Tibial nerve (tissue), 3 donors: ENCODE results near the gene MAG.

ENCODE experiments used
- POLR2A ChIP-seq, 2 donors: fragments of 450-650 bp; IDR thresholded peaks; one replicate each; pipeline ENCODE4 v1.6.1; 2017; ENCODE audit warnings: antibody characterized with exemption in 2 of 2, mild to moderate bottlenecking in 2 of 2, moderate library complexity in 2 of 2
- TF ChIP-seq, protein P1 (sequence below), 5 experiments: fragments of 200-600 bp in 3 of 5; fragments of 450-650 bp in 2 of 5; sonication (generic) in 3 of 5; IDR thresholded peaks; one replicate each; pipeline ENCODE4 v1.5.1; 2016 to 2019; ENCODE audit warnings: antibody characterized with exemption in 5 of 5, mild to moderate bottlenecking in 3 of 5, moderate library complexity in 2 of 5

DNA sequence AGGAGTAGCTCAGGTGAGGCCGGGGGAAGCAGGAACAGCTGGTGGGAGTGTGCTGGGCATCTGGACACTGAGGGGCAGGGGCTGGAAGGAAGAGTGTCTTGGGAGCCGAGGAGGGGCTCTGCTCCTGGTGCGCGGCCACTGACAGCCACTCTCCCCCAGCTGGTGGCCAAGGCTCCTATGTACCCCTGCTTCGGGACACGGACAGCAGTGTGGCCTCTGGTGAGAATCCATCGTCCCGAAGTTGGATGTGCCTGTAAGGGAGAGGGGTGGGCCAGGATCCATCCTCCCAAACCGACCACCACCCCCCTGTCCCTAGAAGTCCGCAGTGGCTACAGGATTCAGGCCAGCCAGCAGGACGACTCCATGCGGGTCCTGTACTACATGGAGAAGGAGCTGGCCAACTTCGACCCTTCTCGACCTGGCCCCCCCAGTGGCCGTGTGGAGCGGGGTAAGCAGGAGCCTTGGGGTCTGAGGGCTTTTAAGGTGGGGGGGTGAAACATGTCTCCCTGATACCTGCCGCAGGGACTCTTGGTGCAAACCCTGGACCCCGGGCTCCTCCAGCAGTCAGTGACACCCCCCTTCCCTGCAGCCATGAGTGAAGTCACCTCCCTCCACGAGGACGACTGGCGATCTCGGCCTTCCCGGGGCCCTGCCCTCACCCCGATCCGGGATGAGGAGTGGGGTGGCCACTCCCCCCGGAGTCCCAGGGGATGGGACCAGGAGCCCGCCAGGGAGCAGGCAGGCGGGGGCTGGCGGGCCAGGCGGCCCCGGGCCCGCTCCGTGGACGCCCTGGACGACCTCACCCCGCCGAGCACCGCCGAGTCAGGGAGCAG, 25.2 kb upstream of the MAG start:
- TF ChIP-seq, protein P1, sequence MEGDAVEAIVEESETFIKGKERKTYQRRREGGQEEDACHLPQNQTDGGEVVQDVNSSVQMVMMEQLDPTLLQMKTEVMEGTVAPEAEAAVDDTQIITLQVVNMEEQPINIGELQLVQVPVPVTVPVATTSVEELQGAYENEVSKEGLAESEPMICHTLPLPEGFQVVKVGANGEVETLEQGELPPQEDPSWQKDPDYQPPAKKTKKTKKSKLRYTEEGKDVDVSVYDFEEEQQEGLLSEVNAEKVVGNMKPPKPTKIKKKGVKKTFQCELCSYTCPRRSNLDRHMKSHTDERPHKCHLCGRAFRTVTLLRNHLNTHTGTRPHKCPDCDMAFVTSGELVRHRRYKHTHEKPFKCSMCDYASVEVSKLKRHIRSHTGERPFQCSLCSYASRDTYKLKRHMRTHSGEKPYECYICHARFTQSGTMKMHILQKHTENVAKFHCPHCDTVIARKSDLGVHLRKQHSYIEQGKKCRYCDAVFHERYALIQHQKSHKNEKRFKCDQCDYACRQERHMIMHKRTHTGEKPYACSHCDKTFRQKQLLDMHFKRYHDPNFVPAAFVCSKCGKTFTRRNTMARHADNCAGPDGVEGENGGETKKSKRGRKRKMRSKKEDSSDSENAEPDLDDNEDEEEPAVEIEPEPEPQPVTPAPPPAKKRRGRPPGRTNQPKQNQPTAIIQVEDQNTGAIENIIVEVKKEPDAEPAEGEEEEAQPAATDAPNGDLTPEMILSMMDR (IDR thresholded peaks at IDR 0.05): peak in 1 of 5 experiments; percentile 4
- no peak for TF ChIP-seq POLR2A (IDR thresholded peaks at IDR 0.05)
